HepG2 (cell line): ENCODE measurements around the gene RAB3B. TPM values are rescaled to one million over a fixed set of nuclear protein-coding genes. Genes with fewer than 3 reads are reported as not detected.
A peak's percentile ranks its signal among the peaks of the same experiment; 100 is the strongest.

Source experiments
- AHDC1 ChIP-seq: sonication (generic); formaldehyde crosslinking; IDR thresholded peaks from 2 replicates; pipeline ENCODE4 v1.5.1; 2020; ENCODE audit warnings: mild to moderate bottlenecking, missing genetic modification reagents, borderline replicate concordance
- ATF3 ChIP-seq: sonication (generic); formaldehyde crosslinking; IDR thresholded peaks from 2 replicates; pipeline ENCODE4 v1.4.0; 2020; ENCODE audit warnings: missing genetic modification reagents
- MIER2 ChIP-seq: IDR thresholded peaks from 2 replicates; pipeline ENCODE4 v1.6.1; 2016; ENCODE audit warnings: missing biosample characterization, missing genetic modification reagents
- PLSCR1 ChIP-seq: sonication (generic); formaldehyde crosslinking; IDR thresholded peaks from 2 replicates; pipeline ENCODE4 v1.5.0; 2020; ENCODE audit warnings: missing genetic modification reagents, mild to moderate bottlenecking, borderline replicate concordance
- RERE ChIP-seq: IDR thresholded peaks from 2 replicates; pipeline ENCODE4 v1.6.1; 2016; ENCODE audit warnings: low read depth, missing genetic modification reagents, missing compliant biosample characterization
- SRY ChIP-seq: sonication (generic); formaldehyde crosslinking; IDR thresholded peaks from 2 replicates; pipeline ENCODE4 v1.8.0; 2022; ENCODE audit warnings: mild to moderate bottlenecking, missing genetic modification reagents
- ZBTB25 ChIP-seq: IDR thresholded peaks from 2 replicates; pipeline ENCODE4 v1.6.1; 2018; ENCODE audit warnings: missing genetic modification reagents
- ZBTB42 ChIP-seq: sonication (generic); formaldehyde crosslinking; IDR thresholded peaks from 2 replicates; pipeline ENCODE4 v1.5.0; 2020; ENCODE audit warnings: mild to moderate bottlenecking, missing genetic modification reagents
- ZNF30 ChIP-seq: sonication (generic); formaldehyde crosslinking; IDR thresholded peaks from 2 replicates; pipeline ENCODE4 v1.5.0; 2020; ENCODE audit warnings: mild to moderate bottlenecking, missing genetic modification reagents
- ZNF772 ChIP-seq: sonication (generic); formaldehyde crosslinking; IDR thresholded peaks from 2 replicates; pipeline ENCODE4 v1.5.0; 2020; ENCODE audit warnings: mild to moderate bottlenecking, missing genetic modification reagents
- ZSCAN31 ChIP-seq: sonication (generic); formaldehyde crosslinking; IDR thresholded peaks from 2 replicates; pipeline ENCODE4 v1.5.0; 2020; ENCODE audit warnings: low read depth, mild to moderate bottlenecking, missing genetic modification reagents
- ZSCAN5A ChIP-seq: sonication (generic); formaldehyde crosslinking; IDR thresholded peaks from 2 replicates; pipeline ENCODE4 v1.8.0; 2022; ENCODE audit warnings: mild to moderate bottlenecking, missing genetic modification reagents, borderline replicate concordance
- polyA plus RNA-seq, 8 experiments: library from polyadenylated mRNA; depleted of rRNA in 3 of 8; stranded (reverse) in 7 of 8; unstranded in 1 of 8; fragments of >200 nt; fragmentation: Illumina TruSeq in 4 of 8; extraction: Trizol in 4 of 8; gene quantifications; 2 replicates each; pipeline versions ENCODE4 v1.2.1 to v1.2.3, GENCODE V29; 2011 to 2016; ENCODE audit warnings: low read depth in 4 of 8, missing spikeins in 1 of 8, mixed read lengths in 1 of 8; ENCODE audit not compliant: insufficient read depth in 1 of 8
- total RNA-seq, 5 experiments: library from RNA; depleted of rRNA; stranded (reverse); fragments of >200 nt; fragmentation: Illumina TruSeq; extraction: Trizol; gene quantifications; 2 replicates each; pipeline ENCODE4 v1.2.3, GENCODE V29; 2016; ENCODE audit warnings: low read depth in 1 of 5

RAB3B gene
- total and polyA plus RNA-seq, 2 of the 13 experiments (the other 11 are each of a cell fraction or from before 2014, with no cell fraction given): 1.0 to 1.2 TPM

GRCh38 chr1:52032785-52033131, 42.3 kb upstream of the RAB3B start (continued):
- TF ChIP-seq ATF3 (CRISPR knock-in tag): no peak
- no peak for TF ChIP-seq ZNF30
- no peak for TF ChIP-seq PLSCR1 (CRISPR knock-in tag)
- TF ChIP-seq RERE (CRISPR knock-in tag): no peak
- no peak for TF ChIP-seq ZBTB42
- TF ChIP-seq AHDC1 (CRISPR knock-in tag): 0 out of 2 replicates have a peak, but pooled peaks have one; percentile 25
- TF ChIP-seq ZNF772 (CRISPR knock-in tag): no peak
- TF ChIP-seq MIER2 (CRISPR knock-in tag): no peak
- no peak for TF ChIP-seq ZBTB25
- TF ChIP-seq SRY: no peak
- 0 out of 2 replicates have a peak, but pooled peaks have one; percentile 7 for TF ChIP-seq ZSCAN31 (CRISPR knock-in tag)
- TF ChIP-seq ZSCAN5A (CRISPR knock-in tag): no peak
